Activated CD4-positive, alpha-beta T cell treated with anti-CD3 and anti-CD28 coated beads, Interleukin-2, amount 50 U/mL, for 48 hours (primary cell): ENCODE measurements around the gene PPP4R3B.
"Not testable (repeated sequence)": the region's sequence is repeated elsewhere in the genome, so short reads cannot be mapped to it uniquely, and the experiment has no call there.

Experiments used
- DNase-seq, 2 experiments: peaks; one replicate each; pipeline ENCODE4 v3.0.0-alpha.2; 2020

PPP4R3B gene

GRCh38 chr2:55595536-55595935, 21.9 kb downstream of the PPP4R3B start:
- no peak for DNase-seq

GRCh38 chr2:55592130-55592529, 25.3 kb downstream of the PPP4R3B start:
- DNase-seq, result no peak

- DNase-seq, result no peak
These were observed 26.5 kb downstream of the PPP4R3B start for GRCh38 chr2:55590810-55591440.

GRCh38 chr2:55585451-55586080, 31.9 kb downstream of the PPP4R3B start:
- no peak for DNase-seq

- no peak for DNase-seq
These were observed 35.4 kb downstream of the PPP4R3B start for GRCh38 chr2:55581874-55582547.

GRCh38 chr2:55581435-55581834, 36.0 kb downstream of the PPP4R3B start:
- no peak for DNase-seq

GRCh38 chr2:55569002-55569401, 48.4 kb downstream of the PPP4R3B start:
- DNase-seq, result not testable (repeated sequence)

GRCh38 chr2:55567298-55567697, 50.1 kb downstream of the PPP4R3B start:
- no peak for DNase-seq

GRCh38 chr2:55565613-55566012, 51.8 kb downstream of the PPP4R3B start:
- DNase-seq, result no peak

- no peak for DNase-seq
These were observed 56.6 kb downstream of the PPP4R3B start for GRCh38 chr2:55560855-55561254.

GRCh38 chr2:55556809-55557208, 60.6 kb downstream of the PPP4R3B start:
- no peak for DNase-seq

- DNase-seq, result no peak
These were observed 61.4 kb downstream of the PPP4R3B start for GRCh38 chr2:55555977-55556376.

- no peak for DNase-seq
These were observed 64.1 kb downstream of the PPP4R3B start for GRCh38 chr2:55553321-55553720.

GRCh38 chr2:55550368-55551102, 66.9 kb downstream of the PPP4R3B start:
- no peak for DNase-seq

- DNase-seq, result not testable (repeated sequence)
These were observed 69.7 kb downstream of the PPP4R3B start for GRCh38 chr2:55547679-55548078.

- no peak for DNase-seq
These were observed 70.4 kb downstream of the PPP4R3B start for GRCh38 chr2:55547001-55547400.

- no peak for DNase-seq
These were observed 86.8 kb downstream of the PPP4R3B start for GRCh38 chr2:55530539-55531081.

GRCh38 chr2:55526174-55526573, 91.2 kb downstream of the PPP4R3B start:
- no peak for DNase-seq

- DNase-seq, result no peak
These were observed 92.5 kb downstream of the PPP4R3B start for GRCh38 chr2:55524884-55525437.

- DNase-seq, result peak; percentile 40 to 57
These were observed 97.2 kb downstream of the PPP4R3B start for GRCh38 chr2:55519938-55520885.

- DNase-seq, result no peak
These were observed 98.6 kb downstream of the PPP4R3B start for GRCh38 chr2:55518841-55519165.
